ENCODE measurements around the gene GABBR2. TPM values are rescaled to one million over a fixed set of nuclear protein-coding genes. Genes with fewer than 3 reads are reported as not detected.

Gene GABBR2
- total and polyA plus RNA-seq, 9 of the 15 experiments (the other 6 are each of a cell fraction or from before 2014, with no cell fraction given): 0.15 to 1.9 (median 0.32) TPM

DNA sequence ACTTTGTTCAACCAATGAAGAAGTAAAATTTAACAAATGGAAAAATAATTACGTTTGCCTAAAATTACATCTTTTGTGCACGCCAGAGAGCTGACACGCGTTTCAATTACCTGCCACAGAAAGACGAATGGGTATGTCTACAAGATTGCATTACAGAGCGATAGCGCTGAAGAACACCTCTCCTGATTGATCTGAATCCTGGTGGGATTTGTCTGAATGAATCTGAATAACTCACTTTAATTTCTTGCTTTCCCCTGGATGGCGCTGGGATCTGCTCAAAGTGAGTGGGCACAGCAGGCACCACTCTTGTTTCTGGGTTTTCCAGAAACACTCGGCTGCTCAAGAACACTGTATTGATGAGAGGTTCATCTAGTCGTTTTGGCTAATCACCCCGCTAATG is 304.5 kb downstream of the GABBR2 start (continued):
- TF ChIP-seq RERE (CRISPR knock-in tag; IDR thresholded peaks at IDR 0.05; ENCODE audit: borderline replicate concordance) (no peak), ZNF780A (CRISPR knock-in tag; IDR thresholded peaks at IDR 0.05) (no peak), ZBTB12 (CRISPR knock-in tag; IDR thresholded peaks at IDR 0.05) (no peak), ZNF707 (CRISPR knock-in tag; conservative IDR thresholded peaks at IDR 0.05) (no peak), HMGXB4 (CRISPR knock-in tag; IDR thresholded peaks at IDR 0.05) (no peak), ZBTB26 (CRISPR knock-in tag; IDR thresholded peaks at IDR 0.05) (no peak), CHD1 (IDR thresholded peaks at IDR 0.05; ENCODE audit: low read length) (no peak)

All from K562 (cell line).